VCaP (cell line): ENCODE measurements around the gene CTIF.

ENCODE experiments used
- H3K27ac ChIP-seq: fragments of 450-650 bp; 2 replicates; pipeline ENCODE4 v1.5.1; 2017
- CTCF ChIP-seq: fragments of 450-650 bp; conservative IDR thresholded peaks from 2 replicates; pipeline ENCODE4 v1.5.1; 2017; ENCODE audit warnings: mild to moderate bottlenecking, moderate library complexity

The CTIF gene

DNA sequence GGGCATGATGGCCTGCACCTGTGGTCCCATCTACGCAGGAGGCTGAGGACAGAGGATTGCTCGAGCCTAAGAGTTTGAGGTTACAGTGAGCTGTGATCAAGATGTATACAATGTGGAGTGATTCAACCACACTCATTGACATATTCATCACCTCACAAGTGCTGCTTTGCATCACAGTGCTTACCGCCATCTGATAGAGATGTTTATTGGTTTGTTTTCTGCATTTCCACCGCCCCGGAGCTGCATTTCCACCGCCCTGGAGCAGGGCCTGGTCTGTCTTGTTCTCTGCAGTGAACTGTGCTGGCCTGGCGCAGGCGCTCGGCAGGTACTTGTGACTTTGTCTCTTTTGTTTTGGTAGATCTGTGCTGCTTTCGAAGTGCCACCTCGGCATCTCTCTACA lies 315.9 kb downstream of the CTIF start:
- H3K27ac ChIP-seq, result no peak overlapping the region
- TF ChIP-seq CTCF, result no peak

DNA sequence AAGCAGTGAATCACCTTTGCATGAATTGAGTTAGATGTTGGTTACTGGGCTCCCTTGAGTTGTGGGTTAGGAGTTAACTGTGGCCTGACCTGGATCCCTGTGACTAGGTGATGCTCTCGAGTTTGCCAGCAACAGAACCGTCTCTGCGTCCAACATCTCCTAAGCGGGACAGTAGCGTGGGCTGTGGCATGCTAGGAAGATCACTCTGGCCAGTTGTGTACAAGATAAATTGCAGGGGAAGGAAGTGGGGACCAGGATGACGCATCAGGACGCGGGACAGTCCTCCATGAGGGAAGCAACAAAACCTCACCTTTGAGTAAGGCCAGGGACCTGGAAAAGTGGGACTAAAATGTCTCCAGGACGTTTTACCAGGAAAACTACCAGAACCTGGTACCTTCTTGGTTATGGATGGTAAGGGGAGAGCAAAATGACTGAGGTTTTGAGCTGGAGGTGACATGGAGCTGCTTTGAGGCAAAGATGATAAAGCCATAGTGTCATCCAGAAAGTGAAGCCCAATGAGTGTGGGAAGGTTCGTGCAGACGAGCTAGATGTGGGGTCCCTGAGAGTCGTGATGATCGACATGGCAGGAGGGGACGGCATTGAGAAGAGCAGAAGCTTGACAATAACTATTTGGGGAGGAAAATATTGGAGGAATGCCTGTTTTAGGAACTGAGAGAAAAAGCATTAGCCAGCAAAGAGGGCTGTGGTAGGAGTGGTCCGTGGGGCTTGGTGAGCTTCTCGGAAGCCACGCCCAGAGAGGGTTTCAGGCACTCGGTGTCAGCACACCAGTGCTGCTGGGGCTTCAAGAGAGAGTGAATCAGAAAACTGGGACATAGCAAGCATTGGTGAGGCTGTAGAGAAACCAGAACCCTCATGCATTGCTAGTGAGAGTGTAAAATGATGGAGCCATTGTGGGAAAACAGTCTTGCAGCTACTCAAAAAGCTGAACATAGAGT lies 316.9 kb downstream of the CTIF start:
- H3K27ac ChIP-seq, result no peak overlapping the region
- no peak for TF ChIP-seq CTCF

DNA sequence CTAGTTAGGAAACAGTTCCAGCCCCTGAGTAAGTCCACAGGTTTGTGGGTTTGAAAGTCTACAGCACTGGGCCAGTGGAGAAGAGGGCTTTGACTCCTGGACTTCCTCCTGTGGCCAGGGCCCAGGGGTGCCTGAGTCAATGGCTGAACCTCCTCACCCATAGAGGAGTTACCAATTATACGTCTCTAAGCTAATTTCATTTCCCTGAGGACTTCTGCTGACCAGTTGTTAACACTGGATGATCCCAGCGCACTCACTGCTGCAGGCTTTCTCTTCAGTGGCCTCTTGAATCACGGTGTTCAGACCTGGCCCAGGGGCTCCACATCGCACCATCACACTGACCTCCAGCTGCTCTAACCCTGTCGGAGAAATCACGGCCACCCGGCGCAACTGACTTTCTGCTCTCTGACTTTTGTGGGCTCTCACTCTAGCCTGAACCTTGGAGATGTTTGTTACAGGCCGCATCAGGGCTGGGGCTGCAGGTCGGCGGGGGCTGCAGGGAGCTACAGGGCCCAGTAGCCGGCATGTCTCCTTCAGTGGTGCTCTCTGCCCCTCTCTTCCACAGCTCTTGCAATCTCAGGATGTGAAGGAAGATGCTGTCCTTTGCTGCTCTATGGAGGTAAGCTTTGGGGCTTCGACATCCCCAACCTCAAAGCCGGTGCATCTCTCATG lies 318.3 kb downstream of the CTIF start:
- H3K27ac ChIP-seq, result no peak overlapping the region
- no peak for TF ChIP-seq CTCF

- no peak overlapping the region for H3K27ac ChIP-seq
- TF ChIP-seq CTCF, result no peak
These were observed 319.8 kb downstream of the CTIF start for GRCh38 chr18:48858676-48859075.

DNA sequence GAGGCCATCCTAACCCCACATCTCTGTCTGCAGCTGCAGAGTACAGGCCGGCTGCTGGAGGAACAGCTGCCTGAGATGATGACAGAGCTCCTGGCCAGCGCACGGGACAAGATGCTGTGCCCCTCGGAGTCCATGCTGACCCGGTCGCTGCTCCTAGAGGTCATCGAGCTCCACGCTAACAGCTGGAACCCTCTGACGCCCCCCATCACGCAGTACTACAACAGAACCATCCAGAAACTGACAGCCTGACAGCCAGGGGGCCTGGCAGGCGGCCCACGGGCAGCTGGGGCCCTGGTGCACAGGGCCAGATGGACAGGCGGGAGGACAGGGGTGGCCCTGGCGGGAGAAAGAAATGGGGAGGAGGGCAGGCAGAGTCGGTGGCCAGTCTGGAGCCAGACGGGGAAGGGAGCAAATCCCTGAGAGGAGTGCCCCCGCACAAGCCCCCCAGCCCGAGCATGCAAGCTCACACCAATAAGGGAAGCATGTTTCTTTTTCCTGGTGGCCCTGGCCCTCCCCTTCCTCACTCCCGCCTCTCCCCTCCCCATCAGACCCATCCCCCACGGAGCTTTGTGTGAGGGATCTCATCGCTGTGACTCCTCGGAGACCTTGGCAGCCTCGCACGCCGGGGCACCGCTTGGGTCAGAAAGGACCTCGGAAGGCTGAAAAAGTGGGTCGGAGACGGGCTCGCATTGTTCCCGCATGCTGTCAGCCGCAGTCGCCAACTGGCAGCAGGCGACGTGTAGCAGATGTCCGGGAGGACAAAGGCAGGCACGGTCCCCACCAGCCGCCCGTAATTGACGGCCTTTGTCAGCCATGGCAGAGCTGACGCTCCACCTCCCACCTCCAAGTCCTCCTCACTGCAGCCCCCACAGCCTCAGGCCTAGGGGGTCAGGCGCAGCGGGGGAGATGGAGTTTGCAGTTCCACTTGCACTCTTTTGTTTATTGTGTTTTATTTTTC lies 320.8 kb downstream of the CTIF start:
- no peak for TF ChIP-seq CTCF
- no peak overlapping the region for H3K27ac ChIP-seq

- no peak overlapping the region for H3K27ac ChIP-seq
- no peak for TF ChIP-seq CTCF
These were observed 321.7 kb downstream of the CTIF start for GRCh38 chr18:48860269-48861180.
